SK-N-MC (cell line): ENCODE measurements around the gene KRAS.

ENCODE experiments used
- DNase-seq: peaks from one replicate; pipeline ENCODE4 v3.0.0-alpha.2; 2011; ENCODE audit warnings: low read depth, low spot score
- H3K27ac ChIP-seq: fragments of 200-600 bp; sonication (generic); 2 replicates; pipeline ENCODE4 v1.5.1; 2016; ENCODE audit warnings: mixed run types
- H3K36me3 ChIP-seq: fragments of 200-600 bp; sonication (generic); 2 replicates; pipeline ENCODE4 v1.6.1; 2017; ENCODE audit warnings: antibody characterized with exemption, low read length, mixed read lengths; ENCODE audit not compliant: insufficient read depth
- H3K4me3 ChIP-seq: fragments of 200-600 bp; sonication (generic); 2 replicates; pipeline ENCODE4 v1.5.1; 2016
- H3K9ac ChIP-seq: fragments of 200-600 bp; sonication (generic); 2 replicates; pipeline ENCODE4 v1.8.0; 2017; ENCODE audit warnings: mixed run types, mixed read lengths; ENCODE audit not compliant: insufficient read length
- H3K9me3 ChIP-seq: fragments of 200-600 bp; sonication (generic); 2 replicates; pipeline ENCODE4 v1.6.1; 2017; ENCODE audit warnings: low read depth, mild to moderate bottlenecking, antibody characterized with exemption, low read length, moderate library complexity, mixed read lengths
- EZH2 ChIP-seq: fragments of 200-600 bp; sonication (generic); IDR thresholded peaks from one replicate; pipeline ENCODE4 v1.6.1; 2017; ENCODE audit warnings: antibody characterized with exemption
- FOXP2 ChIP-seq: optimal IDR thresholded peaks from 2 replicates; pipeline ENCODE3; 2011; ENCODE audit warnings: mild to moderate bottlenecking, moderate library complexity; ENCODE audit not compliant: insufficient read depth; ENCODE audit errors: extremely low read length, control extremely low read depth
- POLR2AphosphoS5 ChIP-seq: IDR thresholded peaks from 2 replicates; pipeline ENCODE4 v1.6.1; 2012; ENCODE audit warnings: mild to moderate bottlenecking, low read depth, low read length, borderline replicate concordance

The KRAS gene

DNA sequence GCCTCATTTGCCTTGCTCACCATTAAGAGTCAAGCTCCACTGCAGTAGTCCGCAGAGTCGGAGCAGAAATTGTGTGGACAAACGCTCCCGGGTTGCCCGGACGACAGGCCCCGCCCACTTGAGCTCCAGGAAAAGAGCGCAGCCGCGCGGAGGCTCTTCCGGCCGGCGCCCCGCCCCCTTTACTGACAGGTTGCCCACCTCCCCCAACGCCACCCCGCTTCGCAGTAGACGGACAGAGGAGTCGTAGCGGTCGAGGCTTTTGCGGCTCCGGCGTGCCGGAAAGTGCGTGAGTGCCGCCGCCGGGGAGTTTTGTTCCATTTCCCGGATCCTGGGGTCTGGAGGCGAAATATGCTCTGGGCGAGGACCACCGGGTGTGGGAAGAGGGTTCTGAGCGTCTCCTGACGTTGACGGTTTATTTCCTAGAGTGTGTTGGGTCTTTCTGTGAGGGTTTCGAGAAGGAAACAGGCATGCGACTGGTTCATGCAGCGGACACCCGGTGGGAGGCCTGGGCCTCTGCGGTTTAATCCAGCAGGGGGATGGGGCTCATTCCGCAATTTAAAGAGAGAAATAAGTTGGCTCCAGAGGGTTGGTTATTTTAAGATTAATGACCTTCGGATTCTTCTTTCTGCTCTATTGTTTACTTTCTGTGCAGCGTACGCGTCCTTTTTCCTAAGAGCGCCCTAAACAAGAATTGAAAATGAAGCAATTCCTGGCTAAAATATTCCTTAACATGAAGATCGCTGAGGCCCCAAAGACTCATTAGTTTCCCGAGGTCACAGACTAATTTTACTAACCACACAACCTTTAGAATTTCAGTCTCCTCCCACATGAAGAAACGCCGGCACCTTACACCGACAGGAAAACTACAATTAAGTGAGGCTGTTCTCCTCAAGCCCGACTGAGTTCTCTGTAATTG lies 55.4 kb downstream of the KRAS start, which contains the start of the genes DNAI7 and ETFRF1:
TSS of gene DNAI7 (minus strand) at position 105 of the 916 bp plus-strand sequence. CDS start at position 23, 82 bp downstream.
TSS of gene ETFRF1 (plus strand) at position 182 of the 916 bp plus-strand sequence. CDS start 8,720 bp downstream, outside the sequence.
- Histone ChIP-seq H3K9me3 (no peaks in the 10 kb centered on the region), H3K36me3 (no peaks in the 10 kb centered on the region), H3K9ac (peak within 1 kb of the TSS; percentile 75), H3K4me3 (peak within 1 kb of the TSS; percentile 87), H3K27ac (peak within 1 kb of the TSS; percentile 37; the same call in 1 of the 2 replicates)
- DNase-seq = peak; percentile 37
- TF ChIP-seq EZH2 (no peak), POLR2AphosphoS5 (peak; percentile 86)

DNA sequence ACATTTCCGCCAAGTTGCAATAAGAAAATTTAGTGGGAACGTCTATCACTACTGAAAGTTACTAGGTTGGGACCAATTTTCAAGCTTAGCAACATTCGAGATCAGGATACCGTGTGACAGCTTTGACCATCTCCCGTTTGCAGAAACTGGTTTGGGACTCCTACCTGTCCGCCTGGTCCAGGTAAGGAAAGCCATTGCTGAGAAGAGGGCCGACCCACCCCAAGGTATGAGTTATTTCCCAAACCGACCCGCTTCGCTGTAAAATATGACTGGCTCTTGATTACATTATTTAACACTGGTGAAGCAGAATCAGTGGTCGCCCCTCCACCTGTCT lies 56.0 kb downstream of the KRAS start:
- H3K4me3 ChIP-seq = peak overlapping the region; percentile 87
- no peaks in the 10 kb centered on the region for H3K9me3 ChIP-seq
- no peak overlapping the region for H3K27ac ChIP-seq
- peak overlapping the region; percentile 50 for H3K9ac ChIP-seq
- no peak for DNase-seq
- TF ChIP-seq FOXP2 = no peak
- TF ChIP-seq EZH2 = no peak
- TF ChIP-seq POLR2AphosphoS5 = no peak
- no peaks in the 10 kb centered on the region for H3K36me3 ChIP-seq

GRCh38 chr12:25194214-25194613 lies 56.5 kb downstream of the KRAS start:
- Histone ChIP-seq H3K27ac (no peak overlapping the region), H3K4me3 (peak overlapping the region; percentile 87), H3K9ac (peak overlapping the region; percentile 50), H3K36me3 (no peaks in the 10 kb centered on the region), H3K9me3 (no peaks in the 10 kb centered on the region)
- TF ChIP-seq EZH2 (no peak), FOXP2 (no peak), POLR2AphosphoS5 (no peak)
- peak; percentile 18 for DNase-seq

DNA sequence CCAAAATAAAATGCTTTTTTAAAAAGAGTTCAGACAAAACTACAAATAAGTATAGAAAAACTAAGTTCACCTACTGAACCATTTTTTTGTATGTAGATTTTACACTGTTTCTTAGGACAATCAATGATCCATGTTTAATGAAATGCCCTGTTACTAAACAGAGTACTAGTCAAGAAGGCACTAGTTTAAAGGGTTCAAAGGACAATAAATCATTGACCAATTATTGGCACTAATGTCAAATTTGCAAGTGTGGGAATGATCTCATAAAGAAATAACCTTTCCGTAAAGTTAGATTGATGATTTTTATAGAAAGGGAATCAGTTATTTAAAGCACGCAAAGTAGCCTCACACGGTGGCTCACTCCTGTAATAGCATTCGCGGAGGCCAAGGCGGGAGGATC lies 59.9 kb downstream of the KRAS start:
- Histone ChIP-seq H3K9ac (no peak overlapping the region), H3K4me3 (no peak overlapping the region), H3K9me3 (no peaks in the 10 kb centered on the region), H3K27ac (no peak overlapping the region), H3K36me3 (no peaks in the 10 kb centered on the region)
- TF ChIP-seq EZH2 (no peak), FOXP2 (no peak)
- no peak for DNase-seq

DNA sequence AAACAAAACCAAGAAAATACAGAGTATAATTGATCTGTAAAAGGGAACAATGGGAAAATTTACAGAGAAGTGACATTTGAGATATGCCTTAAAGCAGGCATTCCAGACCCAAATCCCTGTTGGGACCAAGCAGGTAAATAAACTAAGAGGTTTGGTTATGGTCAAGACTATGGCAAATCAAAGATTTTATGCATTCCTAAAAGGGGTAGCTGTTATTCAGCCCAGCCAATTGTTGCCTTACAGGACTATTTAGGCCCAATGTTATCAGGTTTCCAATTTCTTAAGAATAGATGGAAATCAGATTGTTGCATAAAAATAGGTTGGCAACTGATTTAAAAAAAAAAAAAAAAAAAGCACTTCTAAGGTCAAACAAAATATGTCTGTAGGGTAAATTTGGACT lies 61.1 kb downstream of the KRAS start:
- no peak for TF ChIP-seq FOXP2
- TF ChIP-seq POLR2AphosphoS5 = no peak
- no peak for TF ChIP-seq EZH2
- DNase-seq = no peak
- no peaks in the 10 kb centered on the region for H3K36me3 ChIP-seq
- H3K4me3 ChIP-seq = no peak overlapping the region
- H3K27ac ChIP-seq = no peak overlapping the region
- no peaks in the 10 kb centered on the region for H3K9me3 ChIP-seq
- no peak overlapping the region for H3K9ac ChIP-seq

GRCh38 chr12:25187781-25188180 lies 62.9 kb downstream of the KRAS start:
- no peak for DNase-seq
- TF ChIP-seq EZH2 = no peak
- Histone ChIP-seq H3K36me3 (no peaks in the 10 kb centered on the region), H3K27ac (no peak overlapping the region), H3K4me3 (no peak overlapping the region), H3K9me3 (no peaks in the 10 kb centered on the region), H3K9ac (no peak overlapping the region)

GRCh38 chr12:25186788-25187402 lies 63.8 kb downstream of the KRAS start:
- no peak overlapping the region for H3K4me3 ChIP-seq
- DNase-seq = no peak

GRCh38 chr12:25186038-25186787 lies 64.5 kb downstream of the KRAS start:
- H3K36me3 ChIP-seq = no peaks in the 10 kb centered on the region
- no peak overlapping the region for H3K27ac ChIP-seq
- H3K9ac ChIP-seq = no peak overlapping the region
- no peaks in the 10 kb centered on the region for H3K9me3 ChIP-seq
- DNase-seq = no peak
- no peak overlapping the region for H3K4me3 ChIP-seq
- TF ChIP-seq POLR2AphosphoS5 = no peak
- no peak for TF ChIP-seq EZH2
- TF ChIP-seq FOXP2 = no peak

More at GRCh38 chr12:25186788-25187402, 63.8 kb downstream of the KRAS start:
- no peak for TF ChIP-seq EZH2
- no peak for TF ChIP-seq FOXP2
- no peak for TF ChIP-seq POLR2AphosphoS5
- no peak overlapping the region for H3K9ac ChIP-seq
- no peaks in the 10 kb centered on the region for H3K36me3 ChIP-seq
- no peak overlapping the region for H3K27ac ChIP-seq
- H3K9me3 ChIP-seq = no peaks in the 10 kb centered on the region

DNA sequence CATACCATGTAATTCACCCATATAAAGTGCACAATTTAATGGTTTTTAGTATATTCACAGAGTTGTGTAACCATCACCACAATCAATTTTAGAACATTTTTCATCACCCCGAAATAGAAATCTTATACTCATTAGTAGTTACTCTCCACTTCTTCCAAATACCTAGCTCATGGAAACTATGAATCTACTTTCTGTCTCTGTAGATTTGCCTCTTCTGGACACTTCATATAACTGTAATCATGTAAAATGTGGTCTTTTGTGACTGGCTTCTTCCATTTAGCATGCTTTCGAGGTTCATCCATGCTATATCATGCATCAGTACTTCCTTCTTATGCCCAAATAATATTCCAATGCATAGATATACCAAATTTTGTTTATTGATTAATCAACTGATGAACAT lies 66.6 kb downstream of the KRAS start:
- Histone ChIP-seq H3K9me3 (no peaks in the 10 kb centered on the region), H3K27ac (no peak overlapping the region), H3K4me3 (no peak overlapping the region), H3K36me3 (no peaks in the 10 kb centered on the region), H3K9ac (no peak overlapping the region)
- no peak for DNase-seq
- TF ChIP-seq POLR2AphosphoS5 = no peak
- TF ChIP-seq EZH2 = no peak
- no peak for TF ChIP-seq FOXP2
